Measurements from ENCODE around the gene CTNNA2. TPM values are rescaled to one million over a fixed set of nuclear protein-coding genes. Genes with fewer than 3 reads are reported as not detected.

The CTNNA2 gene
- total RNA-seq, 1 experiment from 2014 or later = 2.6 TPM

DNA sequence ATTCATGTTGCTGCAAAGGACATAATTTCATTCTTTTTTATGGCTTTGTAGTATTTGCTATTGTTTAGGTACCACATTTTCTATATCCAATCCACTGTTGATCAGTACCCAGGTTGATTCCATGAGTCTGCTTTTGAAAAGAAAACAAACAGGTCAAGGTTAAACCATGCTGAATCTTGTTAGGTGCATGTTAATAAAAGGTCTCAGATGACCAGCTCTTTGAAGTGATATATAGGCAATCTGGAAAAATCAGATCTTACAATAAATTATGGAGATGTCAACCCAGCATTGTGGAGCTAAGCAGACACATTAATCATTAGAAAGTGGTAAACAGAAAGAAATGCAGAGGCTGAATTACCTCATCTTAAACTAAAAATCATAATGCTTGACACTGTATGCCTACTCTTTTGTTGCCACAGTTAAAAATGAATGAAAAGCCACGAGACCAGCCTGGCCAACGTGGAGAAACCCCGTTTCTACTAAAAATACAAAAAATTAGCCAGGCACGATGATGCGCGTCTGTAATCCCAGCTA is 246.0 kb downstream of the CTNNA2 start:
- Histone ChIP-seq H3K27me3 (ENCODE audit: control insufficient read depth, insufficient read depth, low read length) (no peaks in the 10 kb centered on the region), H3K4me3 (ENCODE audit: insufficient read depth, low read depth, low read length) (no peak overlapping the region), H3K36me3 (replicated peaks; ENCODE audit: control insufficient read depth, insufficient read depth, low read length) (no peaks in the 10 kb centered on the region)
- no peak for DNase-seq

DNA sequence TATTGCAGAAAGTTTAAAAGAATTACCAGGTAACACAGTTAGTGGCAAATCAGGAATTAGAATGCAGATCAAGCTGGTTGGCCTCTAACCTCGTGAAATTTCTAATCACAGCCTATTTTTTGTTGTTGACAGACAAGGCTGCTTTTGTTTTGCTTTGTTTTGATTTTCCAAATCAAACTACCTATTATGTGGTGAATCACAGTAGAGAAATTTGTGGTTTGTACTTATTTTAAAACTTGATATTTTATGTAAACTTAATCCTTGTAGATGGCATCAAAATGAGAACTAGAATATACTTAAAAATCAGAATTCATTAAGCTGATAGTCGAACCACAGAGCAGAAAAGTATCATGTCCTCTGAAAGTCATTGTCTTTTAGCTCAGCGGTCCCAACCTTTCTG is 258.1 kb downstream of the CTNNA2 start:
- DNase-seq = no peak
- Histone ChIP-seq H3K27me3 (ENCODE audit: control insufficient read depth, insufficient read depth, low read length) (no peaks in the 10 kb centered on the region), H3K36me3 (replicated peaks; ENCODE audit: control insufficient read depth, insufficient read depth, low read length) (no peaks in the 10 kb centered on the region), H3K4me3 (ENCODE audit: insufficient read depth, low read depth, low read length) (no peak overlapping the region)

DNA sequence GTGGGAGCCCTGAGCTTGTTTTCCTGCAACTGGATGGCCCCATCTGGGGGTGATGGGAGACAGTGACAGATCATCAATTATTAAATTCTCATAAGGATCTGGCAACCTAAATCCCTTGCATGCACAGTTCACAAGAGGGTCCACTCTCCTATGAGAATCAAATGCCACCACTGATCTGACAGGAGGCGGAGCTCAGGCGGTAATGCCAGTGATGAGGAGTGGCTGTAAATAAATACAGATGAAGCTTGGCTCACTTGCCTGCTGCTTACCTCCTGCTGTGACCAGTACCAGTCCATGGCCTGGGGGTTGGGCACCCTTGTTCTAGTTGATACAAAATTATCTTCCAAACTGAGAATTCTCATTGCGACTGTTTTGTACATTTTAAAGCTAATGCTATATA is 258.6 kb downstream of the CTNNA2 start:
- H3K4me3 ChIP-seq (ENCODE audit: insufficient read depth, low read depth, low read length) = no peak overlapping the region
- no peaks in the 10 kb centered on the region for H3K36me3 ChIP-seq (replicated peaks; ENCODE audit: control insufficient read depth, insufficient read depth, low read length)
- no peaks in the 10 kb centered on the region for H3K27me3 ChIP-seq (ENCODE audit: control insufficient read depth, insufficient read depth, low read length)
- no peak for DNase-seq

DNA sequence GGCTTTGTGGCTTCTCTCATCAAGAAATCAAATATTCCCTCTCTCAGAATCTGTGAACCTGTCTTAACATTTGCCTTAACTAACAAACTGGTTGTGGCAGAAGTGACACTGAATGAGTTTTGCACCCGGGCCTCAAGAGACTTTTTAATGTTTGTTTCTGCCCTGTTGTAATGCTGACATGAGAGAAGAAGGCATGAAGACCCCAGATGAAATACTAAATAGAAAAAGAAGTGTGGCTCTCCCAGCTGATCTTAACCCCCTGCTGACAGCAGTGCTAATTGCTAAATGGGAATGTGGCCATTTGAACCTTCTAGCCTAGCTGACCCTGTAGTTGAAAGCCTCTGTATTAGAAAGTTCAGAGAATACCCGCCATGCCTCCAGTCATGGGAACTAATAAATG is 261.2 kb downstream of the CTNNA2 start:
- DNase-seq = no peak
- Histone ChIP-seq H3K36me3 (replicated peaks; ENCODE audit: control insufficient read depth, insufficient read depth, low read length) (no peaks in the 10 kb centered on the region), H3K4me3 (ENCODE audit: insufficient read depth, low read depth, low read length) (no peak overlapping the region), H3K27me3 (ENCODE audit: control insufficient read depth, insufficient read depth, low read length) (no peaks in the 10 kb centered on the region)

DNA sequence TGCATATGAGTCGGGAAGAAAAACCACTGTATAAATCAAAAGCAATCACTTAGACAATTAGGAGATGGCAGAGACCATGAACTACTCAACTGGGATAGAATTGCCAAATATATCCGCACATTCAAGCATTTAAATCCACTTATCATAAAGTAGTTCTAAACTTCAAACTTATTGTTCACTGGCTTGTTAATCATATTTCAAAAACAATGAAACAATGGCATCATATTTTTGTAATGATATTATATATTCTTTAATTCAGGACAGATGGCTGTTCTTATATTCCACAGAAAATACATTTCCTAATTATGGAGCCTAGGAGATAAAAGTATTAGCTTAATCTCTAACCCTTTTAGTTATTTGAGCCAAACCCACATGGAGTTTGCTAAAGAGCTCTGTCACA is 263.6 kb downstream of the CTNNA2 start:
- Histone ChIP-seq H3K36me3 (replicated peaks; ENCODE audit: control insufficient read depth, insufficient read depth, low read length) (no peaks in the 10 kb centered on the region), H3K4me3 (ENCODE audit: insufficient read depth, low read depth, low read length) (no peak overlapping the region), H3K27me3 (ENCODE audit: control insufficient read depth, insufficient read depth, low read length) (no peaks in the 10 kb centered on the region)
- DNase-seq = no peak

DNA sequence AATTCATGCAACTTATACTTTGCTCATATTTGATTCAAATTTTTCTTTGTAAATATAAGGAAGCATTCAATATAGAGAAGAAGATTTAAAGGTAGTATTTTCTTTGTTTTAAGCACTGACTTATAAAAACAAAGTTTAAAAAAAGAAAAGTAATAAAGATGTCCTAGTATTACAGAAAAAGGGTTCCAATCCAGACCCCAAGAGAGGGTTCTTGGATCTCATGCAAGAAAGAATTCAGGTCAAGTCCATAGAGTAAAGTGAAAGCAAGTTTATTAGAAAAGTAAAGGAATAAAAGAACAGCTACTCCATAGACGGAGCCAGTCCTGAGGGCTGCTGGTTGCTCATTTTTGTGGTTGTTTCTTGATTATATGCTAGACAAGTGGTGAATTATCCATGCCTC is 267.9 kb downstream of the CTNNA2 start:
- Histone ChIP-seq H3K27me3 (ENCODE audit: control insufficient read depth, insufficient read depth, low read length) (no peaks in the 10 kb centered on the region), H3K36me3 (replicated peaks; ENCODE audit: control insufficient read depth, insufficient read depth, low read length) (no peaks in the 10 kb centered on the region), H3K4me3 (ENCODE audit: insufficient read depth, low read depth, low read length) (no peak overlapping the region)
- no peak for DNase-seq

DNA sequence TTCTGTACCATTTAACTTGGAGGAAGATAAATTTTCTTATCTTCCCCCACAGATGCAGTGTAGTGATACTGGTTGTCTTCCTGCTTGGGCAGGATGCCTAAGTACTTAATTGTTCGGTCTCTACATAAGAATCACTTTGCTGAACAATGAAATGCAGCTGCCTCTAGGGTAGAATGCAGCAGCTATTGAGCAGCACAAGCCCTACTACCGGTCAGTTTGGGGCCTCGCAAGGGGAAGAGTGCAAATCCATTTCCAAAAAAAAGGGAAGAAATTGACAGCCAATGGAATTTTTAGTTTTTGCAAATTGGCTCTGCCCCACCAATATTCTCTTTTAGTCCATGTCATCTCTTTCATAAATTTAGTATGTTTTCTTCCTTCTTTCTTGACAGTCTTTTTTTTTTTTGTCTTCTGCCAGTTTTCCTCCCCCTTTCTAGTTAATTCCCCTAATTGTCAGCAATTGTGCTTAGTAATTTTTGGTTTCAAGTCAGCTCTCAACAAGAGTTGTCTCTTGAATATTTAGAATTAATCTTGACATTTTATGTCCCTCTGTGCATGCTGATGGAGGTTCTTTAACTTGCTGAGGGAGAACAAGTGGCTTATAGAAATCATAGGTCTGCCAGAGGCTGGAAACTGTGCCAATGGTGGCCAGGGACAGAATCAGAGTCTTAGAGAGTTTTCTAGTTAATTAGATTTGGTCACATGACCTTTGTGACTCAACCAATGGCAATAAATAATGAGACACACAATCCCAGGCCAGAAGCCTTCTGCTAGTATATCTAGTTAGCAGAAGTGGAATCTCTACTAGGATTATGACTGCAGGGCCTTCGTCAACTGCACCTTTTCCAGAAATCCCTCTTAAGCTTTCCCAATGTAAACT is 270.0 kb downstream of the CTNNA2 start:
- no peaks in the 10 kb centered on the region for H3K36me3 ChIP-seq (replicated peaks; ENCODE audit: control insufficient read depth, insufficient read depth, low read length)
- no peaks in the 10 kb centered on the region for H3K27me3 ChIP-seq (ENCODE audit: control insufficient read depth, insufficient read depth, low read length)
- no peak overlapping the region for H3K4me3 ChIP-seq (ENCODE audit: insufficient read depth, low read depth, low read length)
- peak; percentile 43 for DNase-seq

DNA sequence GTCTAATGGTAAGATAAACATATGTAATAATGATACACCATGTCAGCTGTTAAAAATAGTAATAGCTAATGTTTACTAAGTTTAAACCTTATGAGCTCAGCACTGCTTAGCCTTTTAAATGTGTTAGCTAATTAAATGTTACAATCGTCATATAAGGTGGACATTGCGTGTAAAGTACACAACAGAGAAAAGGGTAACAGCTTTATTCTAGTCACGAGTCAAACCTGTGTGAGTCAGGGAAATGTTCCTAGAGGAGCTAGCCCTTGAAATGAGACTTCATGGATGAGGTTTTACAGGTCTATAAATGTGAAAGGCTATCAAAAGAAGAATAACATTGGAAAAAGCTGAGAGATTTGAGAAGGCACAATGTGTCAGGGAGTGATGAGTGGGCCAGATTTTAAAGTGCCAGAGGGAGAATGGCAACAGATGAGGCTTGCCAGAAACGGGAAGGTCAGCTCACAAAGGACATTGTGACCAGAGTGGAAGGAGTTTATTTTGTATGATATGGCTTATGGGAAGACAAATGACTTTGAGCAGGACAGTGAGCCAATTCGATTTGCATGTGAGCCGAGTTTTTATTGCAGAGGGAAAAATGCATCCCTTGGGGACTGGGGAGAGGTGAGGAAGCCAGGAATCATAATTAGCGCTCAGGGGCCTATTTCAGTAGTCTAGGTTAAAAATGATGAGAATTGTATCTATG is 276.3 kb downstream of the CTNNA2 start:
- Histone ChIP-seq H3K36me3 (replicated peaks; ENCODE audit: control insufficient read depth, insufficient read depth, low read length) (no peaks in the 10 kb centered on the region), H3K4me3 (ENCODE audit: insufficient read depth, low read depth, low read length) (no peak overlapping the region), H3K27me3 (ENCODE audit: control insufficient read depth, insufficient read depth, low read length) (no peaks in the 10 kb centered on the region)
- DNase-seq = no peak

DNA sequence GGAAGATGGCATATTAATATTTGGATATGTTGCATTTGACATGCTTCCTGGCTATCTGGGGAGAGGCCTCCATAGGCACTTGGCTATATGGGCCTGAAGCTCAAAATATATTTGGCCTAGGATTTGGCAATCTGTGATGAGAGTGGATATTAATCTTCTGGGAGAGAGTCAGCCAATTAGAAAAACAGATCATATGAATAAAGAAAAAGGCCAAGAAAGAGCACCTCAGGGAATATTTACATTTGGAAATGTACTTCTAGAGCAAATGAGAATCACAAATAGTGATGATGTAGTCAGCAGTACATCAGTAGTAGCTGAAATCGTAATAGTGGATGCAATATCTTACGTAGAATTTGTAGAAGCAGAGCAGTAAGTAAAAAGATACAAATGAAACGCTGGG is 277.0 kb downstream of the CTNNA2 start:
- no peaks in the 10 kb centered on the region for H3K27me3 ChIP-seq (ENCODE audit: control insufficient read depth, insufficient read depth, low read length)
- no peak overlapping the region for H3K4me3 ChIP-seq (ENCODE audit: insufficient read depth, low read depth, low read length)
- DNase-seq = no peak
- no peaks in the 10 kb centered on the region for H3K36me3 ChIP-seq (replicated peaks; ENCODE audit: control insufficient read depth, insufficient read depth, low read length)

DNA sequence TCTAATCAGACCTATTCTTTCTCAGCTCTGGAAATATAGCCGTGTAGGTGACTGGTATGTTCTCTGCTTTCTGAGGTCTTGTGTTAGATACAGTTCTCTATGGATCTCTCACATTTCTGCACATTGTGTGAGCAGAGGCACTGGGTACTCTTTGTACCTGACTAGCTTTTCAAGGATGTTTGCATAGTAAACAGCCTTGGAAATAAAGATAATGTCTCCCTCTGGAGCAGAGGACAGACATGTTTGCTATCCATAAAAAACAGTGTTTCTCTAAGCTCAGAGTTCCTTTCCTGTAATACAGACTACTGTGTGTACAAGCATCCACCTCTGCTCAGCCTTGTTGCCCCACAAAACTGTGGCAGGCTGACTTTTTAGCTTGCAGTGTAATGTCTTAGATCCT is 279.2 kb downstream of the CTNNA2 start:
- no peak for DNase-seq
- Histone ChIP-seq H3K27me3 (ENCODE audit: control insufficient read depth, insufficient read depth, low read length) (no peaks in the 10 kb centered on the region), H3K36me3 (replicated peaks; ENCODE audit: control insufficient read depth, insufficient read depth, low read length) (no peaks in the 10 kb centered on the region), H3K4me3 (ENCODE audit: insufficient read depth, low read depth, low read length) (no peak overlapping the region)

DNA sequence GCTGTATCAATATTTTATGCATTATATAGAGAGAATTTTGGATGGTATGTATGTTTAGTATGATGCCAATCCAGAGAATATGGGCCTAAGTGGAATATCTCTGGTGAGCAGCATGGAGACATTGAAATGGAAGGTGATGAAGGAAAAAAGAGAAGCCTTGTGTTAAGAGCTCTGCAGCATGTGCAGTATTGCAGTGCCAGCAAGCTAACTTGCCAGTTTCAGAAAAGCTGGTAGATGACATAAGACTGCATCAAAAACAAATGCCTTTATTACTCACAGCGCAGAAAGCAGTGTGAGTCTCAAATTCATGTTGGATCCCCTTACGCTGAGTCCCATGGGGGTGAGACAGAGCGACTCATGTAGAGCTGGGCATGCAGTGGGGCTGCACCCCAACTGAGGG is 280.2 kb downstream of the CTNNA2 start:
- Histone ChIP-seq H3K27me3 (ENCODE audit: control insufficient read depth, insufficient read depth, low read length) (no peaks in the 10 kb centered on the region), H3K36me3 (replicated peaks; ENCODE audit: control insufficient read depth, insufficient read depth, low read length) (no peaks in the 10 kb centered on the region), H3K4me3 (ENCODE audit: insufficient read depth, low read depth, low read length) (no peak overlapping the region)
- no peak for DNase-seq

DNA sequence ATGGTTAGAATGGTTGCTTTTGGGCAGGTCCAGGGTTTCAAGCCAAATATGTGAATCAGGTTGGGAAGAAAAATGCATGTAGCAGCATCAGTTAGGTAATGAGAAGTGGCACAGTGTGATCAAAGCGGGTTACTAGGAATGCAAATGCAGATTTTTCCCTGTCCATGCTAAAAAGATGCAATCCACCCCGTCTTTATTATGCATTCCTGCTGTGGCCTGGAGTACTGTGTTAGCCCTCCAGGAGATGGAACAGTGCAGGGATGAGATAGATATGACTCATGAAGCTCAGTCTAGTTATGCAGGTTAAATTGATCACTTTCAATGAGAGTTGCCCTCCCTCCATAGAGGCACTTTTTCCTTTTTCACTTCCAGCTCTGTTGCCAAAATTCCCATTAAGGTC is 283.8 kb downstream of the CTNNA2 start:
- Histone ChIP-seq H3K36me3 (replicated peaks; ENCODE audit: control insufficient read depth, insufficient read depth, low read length) (no peaks in the 10 kb centered on the region), H3K27me3 (ENCODE audit: control insufficient read depth, insufficient read depth, low read length) (no peaks in the 10 kb centered on the region), H3K4me3 (ENCODE audit: insufficient read depth, low read depth, low read length) (no peak overlapping the region)
- DNase-seq = peak; percentile 4

DNA sequence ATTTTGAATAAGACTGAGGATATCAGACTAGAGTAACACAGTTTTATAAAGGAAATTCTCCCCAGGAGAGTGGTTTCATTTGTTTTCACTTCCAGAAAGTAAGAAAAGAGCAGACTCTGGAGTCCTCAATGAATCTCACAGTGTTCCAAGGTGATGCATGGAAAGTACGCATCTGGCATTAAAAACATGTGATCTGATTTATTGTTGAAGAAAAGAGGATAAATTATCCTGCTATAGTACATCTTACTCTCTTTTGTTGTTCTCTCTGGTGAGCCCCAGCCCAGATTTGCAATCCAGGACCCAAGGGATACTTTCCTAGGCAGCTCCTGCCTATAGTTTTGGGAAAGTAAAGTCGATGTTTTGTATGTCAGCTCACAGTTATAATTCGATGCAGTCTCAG is 285.9 kb downstream of the CTNNA2 start:
- Histone ChIP-seq H3K27me3 (ENCODE audit: control insufficient read depth, insufficient read depth, low read length) (no peaks in the 10 kb centered on the region), H3K36me3 (replicated peaks; ENCODE audit: control insufficient read depth, insufficient read depth, low read length) (no peaks in the 10 kb centered on the region), H3K4me3 (ENCODE audit: insufficient read depth, low read depth, low read length) (no peak overlapping the region)
- DNase-seq = no peak

DNA sequence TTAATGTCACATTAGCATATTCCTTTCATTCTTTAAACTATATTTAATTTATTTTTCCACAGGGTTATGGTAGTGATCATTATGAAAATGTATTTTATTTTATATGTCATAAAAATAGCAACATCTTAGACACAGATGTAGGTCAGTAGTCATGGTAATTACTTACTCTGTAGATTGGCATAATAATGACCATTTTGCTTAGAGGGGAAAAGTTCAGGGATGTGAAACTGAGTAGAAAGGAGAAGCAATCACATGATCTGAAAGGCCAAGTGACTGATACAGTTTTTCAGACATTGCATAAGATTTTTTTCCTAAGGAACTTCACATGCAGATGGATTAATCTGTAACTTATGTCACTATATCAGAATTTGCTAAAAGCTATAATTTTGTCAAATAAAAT is 286.9 kb downstream of the CTNNA2 start:
- Histone ChIP-seq H3K4me3 (ENCODE audit: insufficient read depth, low read depth, low read length) (no peak overlapping the region), H3K27me3 (ENCODE audit: control insufficient read depth, insufficient read depth, low read length) (no peaks in the 10 kb centered on the region), H3K36me3 (replicated peaks; ENCODE audit: control insufficient read depth, insufficient read depth, low read length) (no peaks in the 10 kb centered on the region)
- DNase-seq = no peak

DNA sequence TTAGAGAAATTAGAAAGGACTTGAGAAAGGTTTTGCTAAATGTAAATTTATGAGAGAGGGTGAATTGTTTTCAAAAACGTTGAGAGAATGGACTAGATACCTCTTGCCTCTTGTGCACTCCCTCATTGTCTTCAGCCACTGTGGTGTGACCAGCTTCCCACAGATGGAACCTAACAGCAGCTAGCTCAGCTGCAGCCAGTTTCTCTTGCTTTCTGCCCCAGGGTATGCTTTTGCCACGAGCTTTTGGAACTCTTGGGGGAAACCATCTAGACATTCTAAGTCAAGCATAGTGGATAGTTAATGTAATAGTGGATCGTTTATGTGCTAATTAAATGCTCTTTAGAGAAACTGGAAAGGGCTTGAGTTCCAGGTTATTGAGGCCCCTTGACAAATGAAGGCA is 288.2 kb downstream of the CTNNA2 start:
- DNase-seq = no peak
- Histone ChIP-seq H3K36me3 (replicated peaks; ENCODE audit: control insufficient read depth, insufficient read depth, low read length) (no peaks in the 10 kb centered on the region), H3K27me3 (ENCODE audit: control insufficient read depth, insufficient read depth, low read length) (no peaks in the 10 kb centered on the region), H3K4me3 (ENCODE audit: insufficient read depth, low read depth, low read length) (no peak overlapping the region)
